HCT116 (cell line): ENCODE measurements around the gene ZNF287. TPM values are rescaled to one million over a fixed set of nuclear protein-coding genes. Genes with fewer than 3 reads are reported as not detected.

Experiments
- ATAC-seq: fragments of 200-7000 bp; cut with Tn5 transposase; 2 replicates; pipeline ENCODE4 v1.9.1; 2020; ENCODE audit warnings: mild to moderate bottlenecking, moderate library complexity
- BruUV-seq: library from RNA; stranded (reverse); fragments of 400-500 nt; replicated peaks from 2 replicates; lab custom pipeline; 2021; lab: Mats Ljungman, UMichigan
- CTCF ChIA-PET: fragments of 300-600 bp; sonication (Branson Sonifier 250); formaldehyde crosslinking; loops from one replicate; lab custom pipeline; 2021; ENCODE audit warnings: antibody characterized with exemption; lab: Charles Lee
- POLR2A ChIA-PET: fragments of 300-600, 350-600 bp; sonication (Branson Sonifier 250); formaldehyde crosslinking; loops from one replicate; lab custom pipeline; 2021; ENCODE audit warnings: antibody characterized with exemption; lab: Charles Lee
- RAD21 ChIA-PET, 2 experiments: fragments of 300-600 bp; sonication (Branson Sonifier 250); formaldehyde crosslinking; loops; one replicate each; lab custom pipeline; 2023; ENCODE audit warnings: low total read pairs in 2 of 2; ENCODE audit not compliant: uncharacterized antibody in 2 of 2, unreplicated experiment in 2 of 2, low non-redundant PET in 1 of 2; lab: Charles Lee
- DNase-seq: peaks from one replicate; pipeline ENCODE4 v3.0.0-alpha.2; 2010; ENCODE audit warnings: low read depth, low spot score
- H2AFZ ChIP-seq: fragments of 200-600 bp; shearing (Covaris generic), sonication (generic); 2 replicates; pipeline ENCODE4 v1.6.1; 2017; ENCODE audit warnings: low read depth, mixed run types, mixed read lengths, antibody characterized with exemption, low read length; ENCODE audit not compliant: poor library complexity, severe bottlenecking
- H3K27ac ChIP-seq: 2 replicates; pipeline ENCODE4 v1.5.1; 2012; ENCODE audit warnings: low read depth, low read length
- H3K27me3 ChIP-seq: fragments of 200-600 bp; sonication (generic); 2 replicates; pipeline ENCODE4 v1.6.1; 2016; ENCODE audit warnings: mixed run types, low read length, mixed read lengths; ENCODE audit not compliant: insufficient read depth
- H3K36me3 ChIP-seq, 2 experiments: fragments of 200-500 bp in 1 of 2; fragments of 200-600 bp in 1 of 2; sonication (Bioruptor generic) in 1 of 2; sonication (generic) in 1 of 2; 2 replicates each; pipeline versions ENCODE4 v1.5.1 to v1.6.1; 2014 to 2016; ENCODE audit warnings: low read length in 2 of 2, inconsistent platforms in 1 of 2, mixed read lengths in 1 of 2, mixed run types in 1 of 2; ENCODE audit not compliant: insufficient read depth in 2 of 2, control insufficient read depth in 1 of 2
- H3K4me1 ChIP-seq, 2 experiments: fragments of 200-600 bp in 1 of 2; sonication (generic) in 1 of 2; 2 replicates each; pipeline versions ENCODE4 v1.5.1 to v1.6.1; 2012 to 2017; ENCODE audit warnings: low read length in 2 of 2, inconsistent platforms in 1 of 2, mild to moderate bottlenecking in 1 of 2, mixed read lengths in 1 of 2, mixed run types in 1 of 2, moderate library complexity in 1 of 2; ENCODE audit not compliant: insufficient read depth in 2 of 2, control insufficient read depth in 1 of 2
- H3K4me2 ChIP-seq: fragments of 200-600 bp; sonication (generic); 2 replicates; pipeline ENCODE4 v1.6.1; 2017; ENCODE audit warnings: mixed run types, low read length, mixed read lengths
- H3K4me3 ChIP-seq, 2 experiments: fragments of 200-600 bp in 1 of 2; sonication (generic) in 1 of 2; replicated peaks in 1 of 2; 2 replicates each; pipeline ENCODE4 v1.5.1; 2011 to 2016; ENCODE audit warnings: low read length in 2 of 2, control low read depth in 1 of 2, low read depth in 1 of 2, mild to moderate bottlenecking in 1 of 2, mixed read lengths in 1 of 2, mixed run types in 1 of 2
- H3K79me2 ChIP-seq: fragments of 200-600 bp; sonication (generic); 2 replicates; pipeline ENCODE4 v1.6.1; 2017; ENCODE audit warnings: mild to moderate bottlenecking, mixed run types, low read length, moderate library complexity, mixed read lengths; ENCODE audit not compliant: insufficient read depth
- H3K9ac ChIP-seq: fragments of 200-600 bp; sonication (generic); 2 replicates; pipeline ENCODE4 v1.6.1; 2016; ENCODE audit warnings: low read length, mixed read lengths
- H3K9me2 ChIP-seq: fragments of 200-600 bp; sonication (generic), shearing (Covaris generic); 2 replicates; pipeline ENCODE4 v1.6.1; 2017; ENCODE audit warnings: mixed run types, mild to moderate bottlenecking, moderate library complexity; ENCODE audit not compliant: insufficient read depth
- H3K9me3 ChIP-seq, 2 experiments: fragments of 200-500 bp in 1 of 2; fragments of 200-600 bp in 1 of 2; sonication (Bioruptor generic) in 1 of 2; sonication (generic) in 1 of 2; 2 replicates each; pipeline ENCODE4 v1.6.1; 2014 to 2017; ENCODE audit warnings: low read length in 2 of 2, mixed read lengths in 2 of 2, inconsistent platforms in 1 of 2, low read depth in 1 of 2, mild to moderate bottlenecking in 1 of 2, mixed run types in 1 of 2, moderate library complexity in 1 of 2; ENCODE audit not compliant: control insufficient read depth in 1 of 2, insufficient read depth in 1 of 2
- H4K20me1 ChIP-seq: fragments of 200-600 bp; sonication (generic), shearing (Covaris generic); 2 replicates; pipeline ENCODE4 v1.6.1; 2017; ENCODE audit warnings: mixed run types, mild to moderate bottlenecking, moderate library complexity; ENCODE audit not compliant: insufficient read depth
- CBX3 ChIP-seq: IDR thresholded peaks from 2 replicates; pipeline ENCODE4 v1.6.1; 2012; ENCODE audit warnings: low read depth
- EGR1 ChIP-seq: IDR thresholded peaks from 2 replicates; pipeline ENCODE4 v1.6.1; 2012; ENCODE audit warnings: low read depth
- ELF1 ChIP-seq: IDR thresholded peaks from 2 replicates; pipeline ENCODE4 v1.6.1; 2012; ENCODE audit warnings: low read depth, borderline replicate concordance
- EZH2phosphoT487 ChIP-seq: fragments of 200-600 bp; IDR thresholded peaks from 2 replicates; pipeline ENCODE4 v1.6.1; 2018; ENCODE audit warnings: antibody characterized with exemption, borderline replicate concordance
- JUND ChIP-seq: IDR thresholded peaks from 2 replicates; pipeline ENCODE4 v1.6.1; 2012
- MAX ChIP-seq: IDR thresholded peaks from 2 replicates; pipeline ENCODE4 v1.6.1; 2012
- POLR2A ChIP-seq: IDR thresholded peaks from 2 replicates; pipeline ENCODE4 v1.7.0; 2011; ENCODE audit warnings: borderline replicate concordance; ENCODE audit not compliant: insufficient read depth, insufficient read length; ENCODE audit errors: extremely low read depth
- POLR2AphosphoS5 ChIP-seq: IDR thresholded peaks from 2 replicates; pipeline ENCODE4 v1.6.1; 2011; ENCODE audit warnings: mild to moderate bottlenecking, low read depth, low read length, moderate library complexity
- RAD21 ChIP-seq: IDR thresholded peaks from 2 replicates; pipeline ENCODE4 v1.6.1; 2012; ENCODE audit warnings: low read depth, mild to moderate bottlenecking
- SRF ChIP-seq: IDR thresholded peaks from 2 replicates; pipeline ENCODE4 v1.6.1; 2012; ENCODE audit warnings: low read depth
- TCF7L2 ChIP-seq: IDR thresholded peaks from 2 replicates; pipeline ENCODE4 v1.7.0; 2011; ENCODE audit warnings: borderline replicate concordance, inconsistent platforms; ENCODE audit not compliant: insufficient read depth, insufficient read length; ENCODE audit errors: extremely low read depth
- YY1 ChIP-seq: IDR thresholded peaks from 2 replicates; pipeline ENCODE4 v1.6.1; 2011; ENCODE audit warnings: low read length, low read depth, moderate library complexity, mild to moderate bottlenecking; ENCODE audit not compliant: insufficient replicate concordance; ENCODE audit errors: extremely low read depth
- ZFX ChIP-seq: fragments of 450-650 bp; IDR thresholded peaks from 2 replicates; pipeline ENCODE4 v1.6.1; 2017
- intact Hi-C: fragments of 100-400 bp; cut with micrococcal nuclease; formaldehyde crosslinking; loops from 2 replicates; pipeline ENCODE4 v1.10.0; 2022
- total RNA-seq: library from RNA; stranded (reverse); gene quantifications from one replicate; pipeline ENCODE4 v1.2.1, GENCODE V29; 2021; ENCODE audit not compliant: unreplicated experiment
- TF ChIP-seq, protein P1 (sequence below): IDR thresholded peaks from 2 replicates; pipeline ENCODE4 v1.6.1; 2012
- TF ChIP-seq, protein P2 (sequence below): IDR thresholded peaks from 2 replicates; pipeline ENCODE4 v1.6.1; 2011; ENCODE audit warnings: mild to moderate bottlenecking, low read length, moderate library complexity; ENCODE audit not compliant: insufficient replicate concordance; ENCODE audit errors: extremely low read depth

ZNF287 gene
- total RNA-seq, 1 experiment from 2014 or later, result not detected

- H3K9me2 ChIP-seq, result 0 out of 2 replicates have a peak, but pooled peaks cover 2% of the 10 kb centered on the region
- H3K4me3 ChIP-seq, result no peak overlapping the region
- DNase-seq (no peak), ATAC-seq (no peak)
- H3K9me3 ChIP-seq, result no peaks in the 10 kb centered on the region
- no peak overlapping the region for H3K27ac ChIP-seq
- ChIA-PET CTCF (interaction anchor here (1.3 kb wide), 1 partner anchor 10 kb away, joined by 4 read pairs; no protein-coding TSS in a partner anchor), POLR2A (no interaction called here), RAD21 (no interaction called here)
- H3K9ac ChIP-seq, result no peak overlapping the region
- no peaks in the 10 kb centered on the region for H3K27me3 ChIP-seq
- H3K79me2 ChIP-seq, result no peaks in the 10 kb centered on the region
- peaks cover 7 to 18% of the 10 kb centered on the region in 2 experiments for H3K4me1 ChIP-seq
- no TSS peak for BruUV-seq
- H3K4me2 ChIP-seq, result no peak overlapping the region
- no peaks in the 10 kb centered on the region for H3K36me3 ChIP-seq
- intact Hi-C loops, result no loop called here
- no peak overlapping the region for H2AFZ ChIP-seq
- TF ChIP-seq JUND (no peak), RAD21 (no peak), POLR2AphosphoS5 (no peak), EZH2phosphoT487 (no peak), YY1 (no peak), POLR2A (no peak), CBX3 (no peak), SRF (no peak), EGR1 (no peak), MAX (no peak), ELF1 (no peak), ZFX (no peak), TCF7L2 (no peak)
- TF ChIP-seq, protein P1, sequence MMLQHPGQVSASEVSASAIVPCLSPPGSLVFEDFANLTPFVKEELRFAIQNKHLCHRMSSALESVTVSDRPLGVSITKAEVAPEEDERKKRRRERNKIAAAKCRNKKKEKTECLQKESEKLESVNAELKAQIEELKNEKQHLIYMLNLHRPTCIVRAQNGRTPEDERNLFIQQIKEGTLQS, result no peak
- TF ChIP-seq, protein P2, sequence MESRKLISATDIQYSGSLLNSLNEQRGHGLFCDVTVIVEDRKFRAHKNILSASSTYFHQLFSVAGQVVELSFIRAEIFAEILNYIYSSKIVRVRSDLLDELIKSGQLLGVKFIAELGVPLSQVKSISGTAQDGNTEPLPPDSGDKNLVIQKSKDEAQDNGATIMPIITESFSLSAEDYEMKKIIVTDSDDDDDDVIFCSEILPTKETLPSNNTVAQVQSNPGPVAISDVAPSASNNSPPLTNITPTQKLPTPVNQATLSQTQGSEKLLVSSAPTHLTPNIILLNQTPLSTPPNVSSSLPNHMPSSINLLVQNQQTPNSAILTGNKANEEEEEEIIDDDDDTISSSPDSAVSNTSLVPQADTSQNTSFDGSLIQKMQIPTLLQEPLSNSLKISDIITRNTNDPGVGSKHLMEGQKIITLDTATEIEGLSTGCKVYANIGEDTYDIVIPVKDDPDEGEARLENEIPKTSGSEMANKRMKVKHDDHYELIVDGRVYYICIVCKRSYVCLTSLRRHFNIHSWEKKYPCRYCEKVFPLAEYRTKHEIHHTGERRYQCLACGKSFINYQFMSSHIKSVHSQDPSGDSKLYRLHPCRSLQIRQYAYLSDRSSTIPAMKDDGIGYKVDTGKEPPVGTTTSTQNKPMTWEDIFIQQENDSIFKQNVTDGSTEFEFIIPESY, result no peak
- TF ChIP-seq, all 23 proteins: peak for 0
- H4K20me1 ChIP-seq, result no peaks in the 10 kb centered on the region
Observed at GRCh38 chr17:16511593-16511992, 57.4 kb downstream of the ZNF287 start.
